Measurements from ENCODE around the gene SPTBN4.

SPTBN4 gene

GRCh38 chr19:40552848-40553247 lies 86.0 kb downstream of the SPTBN4 start:
- Histone ChIP-seq H3F3A (ENCODE audit: insufficient read depth) (no peaks in the 10 kb centered on the region), H3K9me2 (replicated peaks; ENCODE audit: insufficient read depth, low read length) (no peaks in the 10 kb centered on the region), H3K9me3 (ENCODE audit: insufficient read depth, low read length) (no peaks in the 10 kb centered on the region), H3K27ac (ENCODE audit: low read depth, low read length) (no peak overlapping the region), H3K27me3 (ENCODE audit: low read length) (no peaks in the 10 kb centered on the region), H3K36me3 (ENCODE audit: low read length) (no peaks in the 10 kb centered on the region), H3K4me2 (ENCODE audit: low read depth, low read length, poor library complexity, severe bottlenecking) (no peak overlapping the region), H3K79me2 (ENCODE audit: insufficient read depth, low read length) (no peaks in the 10 kb centered on the region), H3K4me3 (ENCODE audit: insufficient read depth, low read length, poor library complexity, severe bottlenecking) (no peak overlapping the region), H2AFZ (ENCODE audit: low read depth, low read length, severe bottlenecking) (no peak overlapping the region), H3K9ac (ENCODE audit: low read length) (no peak overlapping the region), H4K20me1 (ENCODE audit: low read depth, low read length) (no peaks in the 10 kb centered on the region)
- TF ChIP-seq EZH2phosphoT487 (conservative IDR thresholded peaks at IDR 0.05; ENCODE audit: low read length): no peak
- TF ChIP-seq, protein P1, sequence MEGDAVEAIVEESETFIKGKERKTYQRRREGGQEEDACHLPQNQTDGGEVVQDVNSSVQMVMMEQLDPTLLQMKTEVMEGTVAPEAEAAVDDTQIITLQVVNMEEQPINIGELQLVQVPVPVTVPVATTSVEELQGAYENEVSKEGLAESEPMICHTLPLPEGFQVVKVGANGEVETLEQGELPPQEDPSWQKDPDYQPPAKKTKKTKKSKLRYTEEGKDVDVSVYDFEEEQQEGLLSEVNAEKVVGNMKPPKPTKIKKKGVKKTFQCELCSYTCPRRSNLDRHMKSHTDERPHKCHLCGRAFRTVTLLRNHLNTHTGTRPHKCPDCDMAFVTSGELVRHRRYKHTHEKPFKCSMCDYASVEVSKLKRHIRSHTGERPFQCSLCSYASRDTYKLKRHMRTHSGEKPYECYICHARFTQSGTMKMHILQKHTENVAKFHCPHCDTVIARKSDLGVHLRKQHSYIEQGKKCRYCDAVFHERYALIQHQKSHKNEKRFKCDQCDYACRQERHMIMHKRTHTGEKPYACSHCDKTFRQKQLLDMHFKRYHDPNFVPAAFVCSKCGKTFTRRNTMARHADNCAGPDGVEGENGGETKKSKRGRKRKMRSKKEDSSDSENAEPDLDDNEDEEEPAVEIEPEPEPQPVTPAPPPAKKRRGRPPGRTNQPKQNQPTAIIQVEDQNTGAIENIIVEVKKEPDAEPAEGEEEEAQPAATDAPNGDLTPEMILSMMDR (IDR thresholded peaks at IDR 0.05; ENCODE audit: insufficient read depth, low read length, poor library complexity, severe bottlenecking): no peak

GRCh38 chr19:40553885-40554857 lies 87.4 kb downstream of the SPTBN4 start:
- Histone ChIP-seq H3K79me2 (ENCODE audit: insufficient read depth, low read length) (no peaks in the 10 kb centered on the region), H3K9me2 (replicated peaks; ENCODE audit: insufficient read depth, low read length) (no peaks in the 10 kb centered on the region), H3K9ac (ENCODE audit: low read length) (no peak overlapping the region), H3K4me3 (ENCODE audit: insufficient read depth, low read length, poor library complexity, severe bottlenecking) (no peak overlapping the region), H2AFZ (ENCODE audit: low read depth, low read length, severe bottlenecking) (no peak overlapping the region), H3K27ac (ENCODE audit: low read depth, low read length) (no peak overlapping the region), H3F3A (ENCODE audit: insufficient read depth) (no peaks in the 10 kb centered on the region), H3K4me2 (ENCODE audit: low read depth, low read length, poor library complexity, severe bottlenecking) (no peak overlapping the region), H3K36me3 (ENCODE audit: low read length) (no peaks in the 10 kb centered on the region), H3K9me3 (ENCODE audit: insufficient read depth, low read length) (no peaks in the 10 kb centered on the region), H3K27me3 (ENCODE audit: low read length) (no peaks in the 10 kb centered on the region), H4K20me1 (ENCODE audit: low read depth, low read length) (no peaks in the 10 kb centered on the region)
- TF ChIP-seq, protein P1 (IDR thresholded peaks at IDR 0.05; ENCODE audit: insufficient read depth, low read length, poor library complexity, severe bottlenecking): no peak

DNA sequence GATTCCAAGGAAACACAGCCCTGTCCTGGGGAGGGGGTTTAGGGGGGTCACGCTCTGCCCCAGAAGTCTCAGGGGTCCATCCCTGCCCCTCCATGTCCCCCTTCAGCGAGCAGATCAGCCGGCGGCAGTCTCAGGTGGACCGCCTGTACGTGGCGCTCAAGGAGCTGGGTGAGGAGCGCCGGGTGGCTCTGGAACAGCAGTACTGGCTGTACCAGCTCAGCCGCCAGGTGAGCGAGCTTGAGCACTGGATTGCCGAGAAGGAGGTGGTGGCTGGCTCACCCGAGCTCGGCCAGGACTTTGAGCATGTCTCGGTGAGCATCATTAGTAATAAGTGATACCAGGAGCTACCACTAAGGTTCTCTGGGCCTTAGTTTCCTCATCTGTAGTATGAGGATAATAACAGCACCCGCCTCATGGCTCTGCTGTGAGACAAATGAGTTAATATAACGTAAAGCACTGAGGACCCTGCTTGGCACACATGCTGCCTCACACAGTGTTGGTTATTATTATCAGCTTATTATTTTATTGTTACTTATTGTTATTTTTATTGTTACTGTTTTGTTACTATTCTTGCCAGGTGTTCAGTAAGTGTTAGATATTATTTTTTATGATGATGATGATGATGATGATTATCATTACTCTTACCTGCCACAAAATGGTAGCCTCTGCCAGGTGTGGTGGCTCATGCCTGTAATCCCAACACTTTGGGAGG lies 89.3 kb downstream of the SPTBN4 start:
- H3K4me3 ChIP-seq (ENCODE audit: insufficient read depth, low read length, poor library complexity, severe bottlenecking): no peak overlapping the region
- TF ChIP-seq, protein P1 (IDR thresholded peaks at IDR 0.05; ENCODE audit: insufficient read depth, low read length, poor library complexity, severe bottlenecking): no peak
- TF ChIP-seq EZH2phosphoT487 (conservative IDR thresholded peaks at IDR 0.05; ENCODE audit: low read length): no peak
- no peak overlapping the region for H3K27ac ChIP-seq (ENCODE audit: low read depth, low read length)
- H3K79me2 ChIP-seq (ENCODE audit: insufficient read depth, low read length): no peaks in the 10 kb centered on the region
- no peak overlapping the region for H2AFZ ChIP-seq (ENCODE audit: low read depth, low read length, severe bottlenecking)
- no peaks in the 10 kb centered on the region for H3K9me2 ChIP-seq (replicated peaks; ENCODE audit: insufficient read depth, low read length)
- no peaks in the 10 kb centered on the region for H3K36me3 ChIP-seq (ENCODE audit: low read length)
- H3K27me3 ChIP-seq (ENCODE audit: low read length): no peaks in the 10 kb centered on the region
- no peak overlapping the region for H3K4me2 ChIP-seq (ENCODE audit: low read depth, low read length, poor library complexity, severe bottlenecking)
- H4K20me1 ChIP-seq (ENCODE audit: low read depth, low read length): no peaks in the 10 kb centered on the region
- H3F3A ChIP-seq (ENCODE audit: insufficient read depth): no peaks in the 10 kb centered on the region
- no peaks in the 10 kb centered on the region for H3K9me3 ChIP-seq (ENCODE audit: insufficient read depth, low read length)
- no peak overlapping the region for H3K9ac ChIP-seq (ENCODE audit: low read length)

Measured in SU-DHL-6 (cell line).